Endothelial cell of umbilical vein (primary cell): Measurements from ENCODE around the gene CETP. TPM values are rescaled to one million over a fixed set of nuclear protein-coding genes. Genes with fewer than 3 reads are reported as not detected.

Source experiments
- BruUV-seq: library from RNA; stranded (reverse); fragments of 400-500 nt; replicated peaks from 2 replicates; lab custom pipeline; 2021; lab: Mats Ljungman, UMichigan
- CTCF ChIA-PET: fragments of 300-600, 350-600 bp; sonication (Branson Sonifier 250); formaldehyde crosslinking; loops from one replicate; lab custom pipeline; 2021; ENCODE audit warnings: antibody characterized with exemption, inconsistent platforms; lab: Charles Lee
- POLR2A ChIA-PET: fragments of 300-600, 350-600 bp; sonication (Branson Sonifier 250); formaldehyde crosslinking; loops from one replicate; lab custom pipeline; 2021; ENCODE audit warnings: antibody characterized with exemption, inconsistent platforms; lab: Charles Lee
- DNase-seq: peaks from one replicate; pipeline ENCODE4 v3.0.0-alpha.2; 2011; ENCODE audit warnings: low read depth, low spot score
- FAIRE-seq: peaks from 2 replicates; lab custom pipeline; 2011; peaks lifted over from hg19 to GRCh38; lab: Jason Lieb, UNC
- H2AFZ ChIP-seq: 2 replicates; pipeline ENCODE4 v1.6.0; 2012; ENCODE audit warnings: low read depth, low read length, control low read depth, inconsistent platforms
- H3K27ac ChIP-seq: 2 replicates; pipeline ENCODE4 v1.5.1; 2011; ENCODE audit warnings: low read depth, mild to moderate bottlenecking, control low read depth, low read length, moderate library complexity; ENCODE audit not compliant: insufficient read depth
- H3K27me3 ChIP-seq, 2 experiments: 2 replicates each; pipeline versions ENCODE4 v1.6.0 to v1.6.1; 2011; ENCODE audit warnings: low read length in 2 of 2, mixed read lengths in 1 of 2; ENCODE audit not compliant: control insufficient read depth in 2 of 2, insufficient read depth in 2 of 2
- H3K36me3 ChIP-seq, 2 experiments: 2 replicates in 1 of 2; 3 replicates in 1 of 2; pipeline ENCODE4 v1.5.1; 2011; ENCODE audit warnings: low read length in 2 of 2, mild to moderate bottlenecking in 1 of 2, moderate library complexity in 1 of 2; ENCODE audit not compliant: control insufficient read depth in 2 of 2, insufficient read depth in 2 of 2; ENCODE audit errors: extremely low read depth in 1 of 2
- H3K4me1 ChIP-seq: 3 replicates; pipeline ENCODE4 v1.5.1; 2011; ENCODE audit warnings: mild to moderate bottlenecking, low read length; ENCODE audit not compliant: control insufficient read depth, insufficient read depth; ENCODE audit errors: extremely low read depth
- H3K4me2 ChIP-seq: 2 replicates; pipeline ENCODE4 v1.6.1; 2011; ENCODE audit warnings: low read length, control low read depth, mixed read lengths; ENCODE audit not compliant: insufficient read depth
- H3K4me3 ChIP-seq, 3 experiments: fragments of 200-600 bp in 1 of 3; sonication (generic), shearing (Covaris generic) in 1 of 3; replicated peaks in 1 of 3; 2 replicates each; pipeline ENCODE4 v1.5.1; 2011 to 2016; ENCODE audit warnings: control low read depth in 3 of 3, low read length in 3 of 3, mild to moderate bottlenecking in 2 of 3, inconsistent platforms in 1 of 3, low read depth in 1 of 3, moderate library complexity in 1 of 3; ENCODE audit not compliant: insufficient read depth in 1 of 3
- H3K79me2 ChIP-seq: 2 replicates; pipeline ENCODE4 v1.6.0; 2012; ENCODE audit warnings: low read length, inconsistent platforms; ENCODE audit not compliant: control insufficient read depth, insufficient read depth
- H3K9ac ChIP-seq: replicated peaks from 2 replicates; pipeline ENCODE3; 2011; ENCODE audit warnings: low read length, control low read depth; ENCODE audit not compliant: insufficient read depth; ENCODE audit errors: extremely low read depth
- H3K9me1 ChIP-seq: replicated peaks from 3 replicates; pipeline ENCODE4 v1.6.0; 2011; ENCODE audit warnings: mild to moderate bottlenecking, low read length; ENCODE audit not compliant: control insufficient read depth, insufficient read depth; ENCODE audit errors: extremely low read depth
- H3K9me3 ChIP-seq: replicated peaks from 2 replicates; pipeline ENCODE4 v1.5.1; 2012; ENCODE audit warnings: low read length, inconsistent platforms; ENCODE audit not compliant: control insufficient read depth, insufficient read depth
- H4K20me1 ChIP-seq: replicated peaks from 2 replicates; pipeline ENCODE3; 2011; ENCODE audit warnings: mild to moderate bottlenecking, low read length; ENCODE audit not compliant: control insufficient read depth, insufficient read depth; ENCODE audit errors: extremely low read depth
- EZH2 ChIP-seq: IDR thresholded peaks from 2 replicates; pipeline ENCODE4 v1.6.1; 2012; ENCODE audit warnings: borderline replicate concordance, low read depth, mild to moderate bottlenecking, moderate library complexity, low read length, inconsistent platforms; ENCODE audit not compliant: severe bottlenecking
- GATA2 ChIP-seq: IDR thresholded peaks from 2 replicates; pipeline ENCODE4 v1.7.0; 2011; ENCODE audit warnings: low read depth, mild to moderate bottlenecking, moderate library complexity, mixed read lengths, low read length; ENCODE audit not compliant: insufficient read length, insufficient read depth
- JUN ChIP-seq: IDR thresholded peaks from 2 replicates; pipeline ENCODE4 v1.6.1; 2011; ENCODE audit warnings: borderline replicate concordance, low read depth; ENCODE audit not compliant: insufficient read length, insufficient read depth
- MYC ChIP-seq: IDR thresholded peaks from one replicate; pipeline ENCODE4 v1.6.1; 2011; ENCODE audit warnings: mild to moderate bottlenecking, low read depth, low read length
- POLR2A ChIP-seq: IDR thresholded peaks from 2 replicates; pipeline ENCODE4 v1.6.1; 2012; ENCODE audit warnings: low read depth, mild to moderate bottlenecking, control low read depth, low read length
- POLR2AphosphoS5 ChIP-seq: IDR thresholded peaks from 2 replicates; pipeline ENCODE4 v1.6.1; 2012; ENCODE audit warnings: low read depth, mild to moderate bottlenecking, control low read depth, low read length, moderate library complexity; ENCODE audit not compliant: insufficient read depth
- dilution Hi-C: fragments of 300-500 bp; cut with MboI; formaldehyde crosslinking; loops from one replicate; pipeline ENCODE4 v1.15.0; 2019; ENCODE audit warnings: low sequenced_read_pairs; ENCODE audit not compliant: extremely low pct_ligation_motif_present
- intact Hi-C: fragments of 100-400 bp; cut with micrococcal nuclease; formaldehyde crosslinking; loops from one replicate; pipeline ENCODE4 v1.10.0; 2022
- polyA plus RNA-seq, 4 experiments: library from polyadenylated mRNA; depleted of rRNA in 3 of 4; stranded (reverse) in 3 of 4; unstranded in 1 of 4; fragments of >200 nt; gene quantifications; 2 replicates each; pipeline versions ENCODE4 v1.2.1 to v1.2.3, GENCODE V29; 2011 to 2012; ENCODE audit warnings: missing spikeins in 1 of 4
- total RNA-seq: library from RNA; stranded (reverse); gene quantifications from 2 replicates; pipeline ENCODE4 v1.2.3, GENCODE V29; 2021
- TF ChIP-seq, protein P1 (sequence below): IDR thresholded peaks from 2 replicates; pipeline ENCODE4 v1.6.1; 2011; ENCODE audit not compliant: insufficient read depth, insufficient read length
- TF ChIP-seq, protein P2 (sequence below), 2 donors: IDR thresholded peaks; 1 replicate in 1 of 2; 2 replicates in 1 of 2; pipeline ENCODE4 v1.5.1; 2011; ENCODE audit warnings: low read length in 2 of 2, mild to moderate bottlenecking in 2 of 2, moderate library complexity in 2 of 2, control low read depth in 1 of 2, inconsistent platforms in 1 of 2, low read depth in 1 of 2; ENCODE audit not compliant: insufficient read depth in 1 of 2; ENCODE audit errors: extremely low read depth in 1 of 2

CETP gene
- total and polyA plus RNA-seq, 2 donors (not counting 3 experiments of a cell fraction or from before 2014, with no cell fraction given), result 2.2 to 2.8 TPM

DNA sequence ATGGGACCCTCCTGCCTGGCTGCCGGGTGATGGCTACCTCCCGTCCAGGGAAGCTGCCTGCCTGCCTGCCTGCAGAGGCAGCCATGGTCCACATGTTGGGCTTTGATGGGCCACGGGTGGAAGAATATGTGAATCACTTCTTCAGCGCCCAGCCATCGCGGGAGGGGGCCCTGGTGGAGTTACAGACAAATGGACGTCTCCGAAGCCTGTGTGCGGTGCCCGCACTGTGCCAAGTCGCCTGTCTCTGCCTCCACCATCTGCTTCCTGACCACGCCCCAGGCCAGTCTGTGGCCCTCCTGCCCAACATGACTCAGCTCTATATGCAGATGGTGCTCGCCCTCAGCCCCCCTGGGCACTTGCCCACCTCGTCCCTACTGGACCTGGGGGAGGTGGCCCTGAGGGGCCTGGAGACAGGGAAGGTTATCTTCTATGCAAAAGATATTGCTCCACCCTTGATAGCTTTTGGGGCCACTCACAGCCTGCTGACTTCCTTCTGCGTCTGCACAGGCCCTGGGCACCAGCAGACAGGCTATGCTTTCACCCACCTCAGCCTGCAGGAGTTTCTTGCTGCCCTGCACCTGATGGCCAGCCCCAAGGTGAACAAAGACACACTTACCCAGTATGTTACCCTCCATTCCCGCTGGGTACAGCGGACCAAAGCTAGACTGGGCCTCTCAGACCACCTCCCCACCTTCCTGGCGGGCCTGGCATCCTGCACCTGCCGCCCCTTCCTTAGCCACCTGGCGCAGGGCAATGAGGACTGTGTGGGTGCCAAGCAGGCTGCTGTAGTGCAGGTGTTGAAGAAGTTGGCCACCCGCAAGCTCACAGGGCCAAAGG, 64.4 kb downstream of the CETP start:
- no peaks in the 10 kb centered on the region for H3K9me3 ChIP-seq
- intact Hi-C loops (no loop called here), dilution Hi-C loops (no loop called here)
- no peak overlapping the region for H3K4me3 ChIP-seq
- H3K9ac ChIP-seq, result no peak overlapping the region
- no peaks in the 10 kb centered on the region for H3K4me1 ChIP-seq
- H4K20me1 ChIP-seq, result no peaks in the 10 kb centered on the region
- H3K4me2 ChIP-seq, result no peak overlapping the region
- no peaks in the 10 kb centered on the region for H3K36me3 ChIP-seq
- no peak for FAIRE-seq
- no peak for DNase-seq
- H3K79me2 ChIP-seq, result no peaks in the 10 kb centered on the region
- ChIA-PET POLR2A (no interaction called here), CTCF (no interaction called here)
- TF ChIP-seq POLR2AphosphoS5 (no peak), JUN (no peak), POLR2A (no peak), EZH2 (no peak), GATA2 (no peak), MYC (no peak)
- TF ChIP-seq, protein P1, sequence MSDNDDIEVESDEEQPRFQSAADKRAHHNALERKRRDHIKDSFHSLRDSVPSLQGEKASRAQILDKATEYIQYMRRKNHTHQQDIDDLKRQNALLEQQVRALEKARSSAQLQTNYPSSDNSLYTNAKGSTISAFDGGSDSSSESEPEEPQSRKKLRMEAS, result no peak
- TF ChIP-seq, protein P2, sequence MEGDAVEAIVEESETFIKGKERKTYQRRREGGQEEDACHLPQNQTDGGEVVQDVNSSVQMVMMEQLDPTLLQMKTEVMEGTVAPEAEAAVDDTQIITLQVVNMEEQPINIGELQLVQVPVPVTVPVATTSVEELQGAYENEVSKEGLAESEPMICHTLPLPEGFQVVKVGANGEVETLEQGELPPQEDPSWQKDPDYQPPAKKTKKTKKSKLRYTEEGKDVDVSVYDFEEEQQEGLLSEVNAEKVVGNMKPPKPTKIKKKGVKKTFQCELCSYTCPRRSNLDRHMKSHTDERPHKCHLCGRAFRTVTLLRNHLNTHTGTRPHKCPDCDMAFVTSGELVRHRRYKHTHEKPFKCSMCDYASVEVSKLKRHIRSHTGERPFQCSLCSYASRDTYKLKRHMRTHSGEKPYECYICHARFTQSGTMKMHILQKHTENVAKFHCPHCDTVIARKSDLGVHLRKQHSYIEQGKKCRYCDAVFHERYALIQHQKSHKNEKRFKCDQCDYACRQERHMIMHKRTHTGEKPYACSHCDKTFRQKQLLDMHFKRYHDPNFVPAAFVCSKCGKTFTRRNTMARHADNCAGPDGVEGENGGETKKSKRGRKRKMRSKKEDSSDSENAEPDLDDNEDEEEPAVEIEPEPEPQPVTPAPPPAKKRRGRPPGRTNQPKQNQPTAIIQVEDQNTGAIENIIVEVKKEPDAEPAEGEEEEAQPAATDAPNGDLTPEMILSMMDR (IDR thresholded peaks at IDR 0.05; ENCODE audit: extremely low read depth in 1 of 2, insufficient read depth in 1 of 2, low read depth in 1 of 2, low read length in 2 of 2), result no peak
- no peaks in the 10 kb centered on the region for H3K27me3 ChIP-seq
- H3K27ac ChIP-seq, result no peak overlapping the region
- no peak overlapping the region for H2AFZ ChIP-seq
- BruUV-seq, result no TSS peak
- H3K9me1 ChIP-seq, result no peaks in the 10 kb centered on the region
